GM23248 (cell line): ENCODE data around the gene MIX23. TPM values are rescaled to one million over a fixed set of nuclear protein-coding genes. Genes with fewer than 3 reads are reported as not detected.
A peak's percentile ranks its signal among the peaks of the same experiment; 100 is the strongest.

Source experiments
- DNase-seq: peaks from one replicate; pipeline ENCODE4 v3.0.0-alpha.2; 2015
- H2AFZ ChIP-seq: fragments of 200-600 bp; sonication (generic); 2 replicates; pipeline ENCODE4 v1.6.1; 2016; ENCODE audit warnings: antibody characterized with exemption
- H3F3A ChIP-seq: fragments of 200-600 bp; sonication (generic); 2 replicates; pipeline ENCODE4 v1.6.1; 2016; ENCODE audit warnings: mild to moderate bottlenecking, antibody characterized with exemption, mixed run types; ENCODE audit not compliant: insufficient read depth
- H3K27ac ChIP-seq: fragments of 200-600 bp; sonication (generic); 2 replicates; pipeline ENCODE4 v1.5.1; 2016; ENCODE audit warnings: mild to moderate bottlenecking
- H3K27me3 ChIP-seq: fragments of 200-600 bp; sonication (generic); replicated peaks from 2 replicates; pipeline ENCODE4 v1.6.1; 2016; ENCODE audit warnings: mild to moderate bottlenecking; ENCODE audit not compliant: insufficient read depth
- H3K36me3 ChIP-seq: fragments of 200-600 bp; sonication (generic); 2 replicates; pipeline ENCODE4 v1.6.1; 2016; ENCODE audit warnings: low read depth, mild to moderate bottlenecking
- H3K4me1 ChIP-seq: fragments of 200-600 bp; sonication (generic); 2 replicates; pipeline ENCODE4 v1.6.1; 2016; ENCODE audit warnings: mild to moderate bottlenecking; ENCODE audit not compliant: insufficient read depth
- H3K4me2 ChIP-seq: fragments of 200-600 bp; sonication (generic); one replicate; pipeline ENCODE4 v1.6.1; 2016; ENCODE audit warnings: mild to moderate bottlenecking; ENCODE audit not compliant: unreplicated experiment
- H3K4me3 ChIP-seq: fragments of 200-600 bp; sonication (generic); 2 replicates; pipeline ENCODE4 v1.5.1; 2016; ENCODE audit warnings: mild to moderate bottlenecking
- H3K79me2 ChIP-seq: fragments of 200-600 bp; sonication (generic); 2 replicates; pipeline ENCODE4 v1.6.1; 2016; ENCODE audit warnings: mild to moderate bottlenecking; ENCODE audit not compliant: insufficient read depth
- H3K9ac ChIP-seq: fragments of 200-600 bp; sonication (generic); 2 replicates; pipeline ENCODE4 v1.6.1; 2016; ENCODE audit warnings: mild to moderate bottlenecking
- H3K9me2 ChIP-seq: fragments of 200-600 bp; sonication (generic); 2 replicates; pipeline ENCODE4 v1.6.1; 2016; ENCODE audit warnings: mixed run types, mild to moderate bottlenecking, moderate library complexity; ENCODE audit not compliant: insufficient read depth
- H3K9me3 ChIP-seq: fragments of 200-600 bp; sonication (generic); one replicate; pipeline ENCODE4 v1.6.1; 2017; ENCODE audit warnings: low read depth
- H4K20me1 ChIP-seq: fragments of 200-600 bp; sonication (generic); 2 replicates; pipeline ENCODE4 v1.6.0; 2016; ENCODE audit not compliant: insufficient read depth
- EZH2 ChIP-seq: fragments of 200-600 bp; sonication (generic); IDR thresholded peaks from 2 replicates; pipeline ENCODE4 v1.6.1; 2018; ENCODE audit warnings: antibody characterized with exemption, mild to moderate bottlenecking; ENCODE audit not compliant: insufficient read depth, poor library complexity, severe bottlenecking
- EZH2phosphoT487 ChIP-seq: fragments of 200-600 bp; sonication (generic); IDR thresholded peaks from 2 replicates; pipeline ENCODE4 v1.6.1; 2018; ENCODE audit warnings: antibody characterized with exemption, moderate library complexity, mild to moderate bottlenecking, low read depth; ENCODE audit not compliant: insufficient read depth
- WGBS, 2 experiments: methylation state at CpG; one replicate each; pipeline ENCODE4 v1.1.6; 2015 to 2017; ENCODE audit warnings: low lambda C conversion rate in 2 of 2, low coverage in 1 of 2; ENCODE audit errors: missing lambda C conversion rate in 2 of 2; 5-methylcytosine and 5-hydroxymethylcytosine counted together
- in situ Hi-C: fragments of 300-500 bp; cut with MboI; formaldehyde crosslinking; loops from 2 replicates; pipeline ENCODE4 v1.15.0; 2020
- polyA plus RNA-seq: library from polyadenylated mRNA; unstranded; fragments of >200 nt; fragmentation: Nextera tagmentation; extraction: Ambion mirVana; gene quantifications from 2 replicates; pipeline ENCODE4 v1.2.1, GENCODE V29; 2016
- total RNA-seq: library from RNA; depleted of rRNA; stranded (reverse); fragments of >200 nt; shearing (Covaris generic); gene quantifications from 2 replicates; pipeline ENCODE4 v1.2.3, GENCODE V29; 2014

Gene MIX23
- total and polyA plus RNA-seq, 2 experiments from 2014 or later, result 12.3 to 22.7 TPM

GRCh38 chr3:122392868-122393844 is 10.1 kb upstream of the MIX23 start:
- H2AFZ ChIP-seq, result 0 out of 2 replicates have a peak overlapping the region, but pooled peaks have one; percentile 8
- H3K9me2 ChIP-seq, result no peaks in the 10 kb centered on the region
- no peak overlapping the region for H3K4me3 ChIP-seq
- no peak overlapping the region for H3K4me2 ChIP-seq
- no peak for TF ChIP-seq EZH2
- TF ChIP-seq EZH2phosphoT487, result no peak
- no peaks in the 10 kb centered on the region for H3K27me3 ChIP-seq
- H3K9me3 ChIP-seq, result no peaks in the 10 kb centered on the region
- peaks cover 13% of the 10 kb centered on the region; the same call in 1 of the 2 replicates for H3K4me1 ChIP-seq
- H3F3A ChIP-seq, result peaks cover 11% of the 10 kb centered on the region
- 27 to 30% methylated on average over 2 of the region's 2 CpGs for WGBS, 2 experiments
- no peaks in the 10 kb centered on the region for H4K20me1 ChIP-seq
- no peak overlapping the region for H3K27ac ChIP-seq
- H3K79me2 ChIP-seq, result peaks cover 42% of the 10 kb centered on the region
- peak; percentile 72 for DNase-seq
- no peaks in the 10 kb centered on the region for H3K36me3 ChIP-seq
- 0 out of 2 replicates have a peak overlapping the region, but pooled peaks have one; percentile 3 for H3K9ac ChIP-seq
- in situ Hi-C loops, result no loop called here

GRCh38 chr3:122391681-122392446 is 8.8 kb upstream of the MIX23 start:
- peaks cover 11% of the 10 kb centered on the region for H3F3A ChIP-seq
- no peaks in the 10 kb centered on the region for H3K9me2 ChIP-seq
- H3K36me3 ChIP-seq, result no peaks in the 10 kb centered on the region
- no peak overlapping the region for H3K4me2 ChIP-seq
- H3K27ac ChIP-seq, result no peak overlapping the region
- in situ Hi-C loops, result no loop called here
- no peak overlapping the region for H2AFZ ChIP-seq
- H3K9me3 ChIP-seq, result no peaks in the 10 kb centered on the region
- H3K27me3 ChIP-seq, result no peaks in the 10 kb centered on the region
- H4K20me1 ChIP-seq, result no peaks in the 10 kb centered on the region
- no peak for DNase-seq
- TF ChIP-seq EZH2 (no peak), EZH2phosphoT487 (no peak)
- 91 to 95% methylated on average over 2 of the region's 2 CpGs for WGBS, 2 experiments
- peaks cover 13% of the 10 kb centered on the region; the same call in 1 of the 2 replicates for H3K4me1 ChIP-seq
- H3K9ac ChIP-seq, result 0 out of 2 replicates have a peak overlapping the region, but pooled peaks have one; percentile 3
- H3K4me3 ChIP-seq, result no peak overlapping the region
- peaks cover 50% of the 10 kb centered on the region for H3K79me2 ChIP-seq

GRCh38 chr3:122390665-122391064 is 7.6 kb upstream of the MIX23 start:
- Histone ChIP-seq H3K27me3 (no peaks in the 10 kb centered on the region), H3F3A (peaks cover 11% of the 10 kb centered on the region), H3K4me2 (no peak overlapping the region), H3K4me3 (no peak overlapping the region), H3K79me2 (peaks cover 53% of the 10 kb centered on the region), H3K4me1 (peaks cover 11% of the 10 kb centered on the region; the same call in 1 of the 2 replicates), H3K27ac (no peak overlapping the region), H3K36me3 (no peaks in the 10 kb centered on the region), H2AFZ (no peak overlapping the region), H3K9ac (no peak overlapping the region), H3K9me3 (no peaks in the 10 kb centered on the region), H3K9me2 (no peaks in the 10 kb centered on the region), H4K20me1 (no peaks in the 10 kb centered on the region)
- DNase-seq, result no peak
- WGBS, 2 experiments, result 57 to 60% methylated on average over 4 of the region's 4 CpGs
- in situ Hi-C loops, result no loop called here
- TF ChIP-seq EZH2 (no peak), EZH2phosphoT487 (no peak)

GRCh38 chr3:122389892-122390291 is 6.9 kb upstream of the MIX23 start:
- no peak overlapping the region for H2AFZ ChIP-seq
- H3K9ac ChIP-seq, result no peak overlapping the region
- 80 to 89% methylated on average over 4 of the region's 4 CpGs for WGBS, 2 experiments
- no peaks in the 10 kb centered on the region for H4K20me1 ChIP-seq
- peaks cover 60% of the 10 kb centered on the region for H3K79me2 ChIP-seq
- no peaks in the 10 kb centered on the region for H3K9me2 ChIP-seq
- peaks cover 8% of the 10 kb centered on the region for H3F3A ChIP-seq
- H3K4me2 ChIP-seq, result no peak overlapping the region
- H3K4me1 ChIP-seq, result peaks cover 12% of the 10 kb centered on the region
- H3K36me3 ChIP-seq, result no peaks in the 10 kb centered on the region
- no peak overlapping the region for H3K27ac ChIP-seq
- no peak for DNase-seq
- TF ChIP-seq EZH2phosphoT487 (no peak), EZH2 (no peak)
- H3K9me3 ChIP-seq, result no peaks in the 10 kb centered on the region
- no peaks in the 10 kb centered on the region for H3K27me3 ChIP-seq
- in situ Hi-C loops, result no loop called here
- no peak overlapping the region for H3K4me3 ChIP-seq
